ENCODE data around the gene SHISAL1. TPM values are rescaled to one million over a fixed set of nuclear protein-coding genes. Genes with fewer than 3 reads are reported as not detected.

The SHISAL1 gene
- total and polyA plus RNA-seq, 2 donors (not counting 3 experiments of a cell fraction or from before 2014, with no cell fraction given), result 0.01 to 0.07 TPM

- no peak overlapping the region for H3K4me2 ChIP-seq (ENCODE audit: insufficient read depth, low read length)
- no peaks in the 10 kb centered on the region for H4K20me1 ChIP-seq (replicated peaks; ENCODE audit: control insufficient read depth, extremely low read depth, insufficient read depth, low read length)
- no peak overlapping the region for H3K4me3 ChIP-seq (replicated peaks in 1 of 3; ENCODE audit: insufficient read depth in 1 of 3, low read depth in 1 of 3, low read length in 3 of 3)
- H2AFZ ChIP-seq (ENCODE audit: low read depth, low read length), result no peak overlapping the region
- no peaks in the 10 kb centered on the region for H3K4me1 ChIP-seq (ENCODE audit: control insufficient read depth, extremely low read depth, insufficient read depth, low read length)
- H3K27ac ChIP-seq (ENCODE audit: insufficient read depth, low read depth, low read length), result no peak overlapping the region
- TF ChIP-seq POLR2AphosphoS5 (IDR thresholded peaks at IDR 0.05; ENCODE audit: insufficient read depth, low read depth, low read length), result no peak
- no peak for TF ChIP-seq MYC (IDR thresholded peaks at IDR 0.05; ENCODE audit: low read depth, low read length)
- no peak for TF ChIP-seq JUN (IDR thresholded peaks at IDR 0.05; ENCODE audit: borderline replicate concordance, insufficient read depth, insufficient read length, low read depth)
- no peak for TF ChIP-seq MAX (IDR thresholded peaks at IDR 0.05; ENCODE audit: insufficient read depth, insufficient read length)
- TF ChIP-seq, protein P1, sequence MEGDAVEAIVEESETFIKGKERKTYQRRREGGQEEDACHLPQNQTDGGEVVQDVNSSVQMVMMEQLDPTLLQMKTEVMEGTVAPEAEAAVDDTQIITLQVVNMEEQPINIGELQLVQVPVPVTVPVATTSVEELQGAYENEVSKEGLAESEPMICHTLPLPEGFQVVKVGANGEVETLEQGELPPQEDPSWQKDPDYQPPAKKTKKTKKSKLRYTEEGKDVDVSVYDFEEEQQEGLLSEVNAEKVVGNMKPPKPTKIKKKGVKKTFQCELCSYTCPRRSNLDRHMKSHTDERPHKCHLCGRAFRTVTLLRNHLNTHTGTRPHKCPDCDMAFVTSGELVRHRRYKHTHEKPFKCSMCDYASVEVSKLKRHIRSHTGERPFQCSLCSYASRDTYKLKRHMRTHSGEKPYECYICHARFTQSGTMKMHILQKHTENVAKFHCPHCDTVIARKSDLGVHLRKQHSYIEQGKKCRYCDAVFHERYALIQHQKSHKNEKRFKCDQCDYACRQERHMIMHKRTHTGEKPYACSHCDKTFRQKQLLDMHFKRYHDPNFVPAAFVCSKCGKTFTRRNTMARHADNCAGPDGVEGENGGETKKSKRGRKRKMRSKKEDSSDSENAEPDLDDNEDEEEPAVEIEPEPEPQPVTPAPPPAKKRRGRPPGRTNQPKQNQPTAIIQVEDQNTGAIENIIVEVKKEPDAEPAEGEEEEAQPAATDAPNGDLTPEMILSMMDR (IDR thresholded peaks at IDR 0.05; ENCODE audit: extremely low read depth in 1 of 2, insufficient read depth in 1 of 2, low read depth in 1 of 2, low read length in 2 of 2), result no peak
- TF ChIP-seq EZH2 (IDR thresholded peaks at IDR 0.05; ENCODE audit: borderline replicate concordance, low read depth, low read length, severe bottlenecking), result no peak
- TF ChIP-seq FOS (IDR thresholded peaks at IDR 0.05; ENCODE audit: borderline replicate concordance, insufficient read depth, low read length), result no peak
- no peak for TF ChIP-seq GATA2 (IDR thresholded peaks at IDR 0.05; ENCODE audit: insufficient read depth, insufficient read length, low read depth, low read length)
- no peak for TF ChIP-seq POLR2A (IDR thresholded peaks at IDR 0.05; ENCODE audit: low read depth, low read length)
- intact Hi-C loops (cut with micrococcal nuclease), result no loop called here
- BruUV-seq (replicated peaks), result no TSS peak
- H3K9me1 ChIP-seq (replicated peaks; ENCODE audit: control insufficient read depth, extremely low read depth, insufficient read depth, low read length), result no peaks in the 10 kb centered on the region
- dilution Hi-C loops (cut with MboI; ENCODE audit: extremely low pct_ligation_motif_present, low sequenced_read_pairs), result no loop called here
- no peak overlapping the region for H3K9ac ChIP-seq (replicated peaks; ENCODE audit: extremely low read depth, insufficient read depth, low read length)
- ChIA-PET POLR2A (no interaction called here), CTCF (no interaction called here)
- no peak for FAIRE-seq
- DNase-seq (ENCODE audit: low read depth, low spot score), result no peak
- no peaks in the 10 kb centered on the region for H3K9me3 ChIP-seq (replicated peaks; ENCODE audit: control insufficient read depth, insufficient read depth, low read length)
- H3K36me3 ChIP-seq (ENCODE audit: control insufficient read depth in 2 of 2, extremely low read depth in 1 of 2, insufficient read depth in 2 of 2, low read length in 2 of 2), result no peaks in the 10 kb centered on the region
- H3K27me3 ChIP-seq (ENCODE audit: control insufficient read depth in 2 of 2, insufficient read depth in 2 of 2, low read length in 2 of 2), result peaks cover 0 to 3% of the 10 kb centered on the region in 2 experiments
- no peaks in the 10 kb centered on the region for H3K79me2 ChIP-seq (ENCODE audit: control insufficient read depth, insufficient read depth, low read length)
These were observed 6.9 kb upstream of the SHISAL1 start for GRCh38 chr22:44319685-44320084.
